ENCODE measurements around the gene STXBP1. TPM values are rescaled to one million over a fixed set of nuclear protein-coding genes. Genes with fewer than 3 reads are reported as not detected.

STXBP1 gene
- polyA plus RNA-seq, 1 donor: 15.7 TPM

DNA sequence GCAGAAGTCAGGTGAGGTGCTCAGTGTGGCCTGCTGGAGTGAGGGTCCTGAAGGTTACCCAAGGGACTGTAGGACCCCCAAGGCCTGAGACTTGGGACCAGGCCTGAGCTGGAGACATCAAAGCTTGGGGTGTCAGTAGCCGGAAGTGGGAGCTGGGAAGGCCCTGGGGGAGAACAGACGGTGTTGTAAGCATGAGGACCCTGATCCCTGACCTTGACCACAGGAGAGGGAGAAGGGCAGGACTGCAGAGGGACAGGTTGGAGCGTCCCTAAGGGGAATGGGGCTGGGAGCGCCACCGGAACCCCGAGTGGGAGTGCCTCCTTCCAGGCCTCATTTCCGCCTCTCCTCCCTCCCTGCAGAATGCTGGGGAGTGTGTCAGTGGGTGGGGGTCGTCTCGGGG is 104.3 kb downstream of the STXBP1 start:
- DNase-seq: no peak

DNA sequence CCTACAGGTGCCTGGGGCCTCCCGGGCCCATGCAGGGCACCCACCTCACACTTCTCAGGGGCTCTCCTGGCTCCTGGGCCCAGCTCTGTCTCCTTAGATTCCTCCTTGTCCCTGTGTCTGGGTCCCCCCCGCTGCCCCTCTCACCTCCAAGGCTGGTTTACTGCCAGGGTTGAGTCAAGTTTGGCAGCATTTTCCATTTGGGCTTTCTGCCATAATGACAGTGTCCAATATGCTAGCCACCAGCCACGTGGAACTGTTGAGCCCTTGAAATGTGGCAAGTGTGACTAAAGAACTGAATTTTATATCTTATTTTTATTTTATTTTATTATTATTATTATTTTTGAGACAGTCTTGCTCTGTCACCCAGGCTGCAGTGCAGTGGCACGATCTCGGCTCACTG is 105.7 kb downstream of the STXBP1 start:
- no peak for DNase-seq

DNA sequence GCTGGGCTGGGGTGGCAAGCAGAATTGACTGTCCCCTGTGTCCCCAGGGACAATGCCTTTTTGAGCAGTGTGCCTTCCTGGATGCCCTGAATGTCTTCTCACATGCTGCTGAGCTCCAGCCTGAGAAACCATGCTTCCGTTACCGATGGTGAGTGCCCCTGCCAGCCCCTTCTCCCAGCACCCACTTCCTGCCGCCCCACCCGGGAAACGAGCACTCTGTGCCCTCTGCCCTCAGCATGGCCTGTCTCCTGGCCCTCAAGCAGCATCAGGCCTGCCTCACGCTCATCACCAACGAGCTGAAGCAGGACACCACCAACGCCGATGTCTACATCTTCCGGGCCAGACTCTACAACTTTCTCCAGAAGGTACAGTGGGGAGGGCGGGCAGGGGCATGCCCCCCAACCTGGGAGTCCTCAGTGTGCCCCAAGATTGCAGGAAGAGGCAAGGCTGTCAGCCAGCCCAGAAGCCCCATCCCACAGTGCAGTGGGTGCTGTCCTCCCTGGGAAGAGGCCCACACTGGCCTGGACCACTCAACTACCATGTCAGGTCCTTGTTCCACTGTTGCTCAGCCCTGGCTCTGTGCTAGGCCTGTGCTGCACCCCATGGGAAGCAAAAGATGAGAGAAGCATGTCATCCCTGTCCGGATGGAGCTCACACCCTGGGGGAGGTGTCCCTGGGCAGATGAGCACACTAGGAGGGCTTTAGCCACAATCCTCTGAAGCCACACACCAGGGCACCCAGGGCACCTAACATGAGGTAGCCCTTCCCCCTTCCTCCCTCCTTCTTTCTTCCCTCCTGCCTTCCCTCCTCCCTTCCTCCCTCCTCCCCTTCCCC is 108.2 kb downstream of the STXBP1 start:
- DNase-seq: no peak

DNA sequence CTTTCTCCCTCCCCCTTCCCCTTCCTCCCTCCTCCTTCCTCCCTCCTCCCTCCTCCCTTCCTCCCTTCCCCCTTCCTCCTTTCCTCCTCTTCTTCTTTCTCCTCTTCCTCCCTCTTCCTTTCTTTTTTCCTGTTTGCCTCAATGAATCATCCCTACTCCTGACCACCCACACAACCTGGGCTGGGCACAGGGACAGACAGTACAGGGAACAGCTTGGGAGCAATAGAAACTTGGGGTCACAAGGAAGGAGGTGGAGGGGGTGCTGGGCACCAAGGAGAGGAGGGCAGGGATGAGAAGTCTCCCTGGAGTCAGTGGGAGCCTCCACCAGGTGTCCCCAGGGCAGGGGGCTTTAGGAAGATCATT is 108.8 kb downstream of the STXBP1 start:
- DNase-seq: no peak

DNA sequence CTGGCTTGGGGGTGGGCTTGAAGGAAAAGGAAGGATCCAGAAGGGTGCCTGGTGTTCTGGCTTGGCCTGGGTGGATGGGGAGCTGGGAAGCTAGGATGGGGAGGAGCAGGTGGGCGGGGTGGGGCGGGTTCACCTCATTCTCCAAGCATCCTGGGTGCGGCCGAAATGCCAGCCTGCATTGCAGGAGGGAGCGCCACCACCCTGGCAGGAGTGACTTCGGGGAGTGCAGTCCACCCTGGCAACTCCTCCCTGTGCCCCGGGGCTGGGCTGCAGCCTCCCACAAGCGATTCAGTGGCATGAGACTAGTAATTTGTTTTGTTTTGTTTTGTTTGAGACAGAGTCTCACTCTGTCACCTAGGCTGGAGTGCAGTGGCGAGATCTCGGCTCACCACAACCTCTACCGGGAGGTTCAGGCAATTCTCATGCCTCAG is 109.3 kb downstream of the STXBP1 start:
- DNase-seq: no peak

DNA sequence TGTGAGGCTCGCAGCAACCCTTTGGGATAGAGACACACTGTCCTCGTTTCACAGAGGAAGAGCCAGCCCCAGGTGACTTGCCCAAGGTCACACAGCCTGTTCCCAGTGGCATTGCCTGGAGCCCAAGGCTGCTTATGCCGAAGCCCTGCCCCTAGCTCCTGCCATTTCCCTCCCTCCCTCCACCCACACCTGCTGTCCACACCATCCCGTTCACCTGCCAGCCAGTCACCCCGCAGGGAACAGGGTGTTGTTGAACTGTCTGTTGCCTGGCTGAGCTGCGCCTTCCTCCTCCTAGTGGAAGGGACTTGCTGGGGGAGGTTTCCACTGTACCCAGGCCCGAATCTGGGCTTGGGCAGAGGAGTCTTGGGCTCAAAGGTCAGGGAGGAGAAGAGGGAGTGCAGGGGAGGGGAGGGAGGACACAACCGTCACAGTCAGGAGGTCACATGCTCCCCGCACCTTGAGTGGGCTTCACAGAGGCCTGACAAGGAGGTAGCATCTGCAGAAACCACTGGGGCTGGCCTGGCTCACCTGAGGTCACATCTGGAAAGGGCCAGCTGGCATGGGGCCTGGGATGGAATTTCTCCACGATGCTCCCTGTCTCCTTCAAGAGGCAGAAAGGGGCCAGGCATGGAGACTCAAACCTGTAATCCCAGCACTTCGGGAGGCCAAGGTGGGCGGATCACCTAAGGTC is 110.1 kb downstream of the STXBP1 start:
- no peak for DNase-seq

DNA sequence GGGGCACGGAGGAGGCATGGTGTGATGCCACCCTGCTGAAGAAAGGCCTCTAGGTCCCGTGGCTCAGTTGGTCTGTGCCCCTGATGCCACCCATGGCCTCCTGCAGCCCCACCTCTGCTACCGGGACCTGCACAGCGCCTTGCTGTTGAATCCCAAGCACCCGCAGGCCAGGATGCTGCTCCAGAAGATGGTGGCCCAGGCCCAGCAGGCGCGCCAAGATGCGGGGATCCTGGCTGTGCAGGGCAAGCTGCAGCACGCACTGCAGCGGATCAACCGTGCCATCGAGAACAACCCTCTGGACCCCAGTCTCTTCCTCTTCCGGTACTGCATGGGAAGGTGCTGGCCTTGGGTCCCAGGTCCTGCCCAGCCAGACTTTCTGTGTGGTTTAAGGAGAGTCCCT is 110.9 kb downstream of the STXBP1 start:
- DNase-seq: no peak

DNA sequence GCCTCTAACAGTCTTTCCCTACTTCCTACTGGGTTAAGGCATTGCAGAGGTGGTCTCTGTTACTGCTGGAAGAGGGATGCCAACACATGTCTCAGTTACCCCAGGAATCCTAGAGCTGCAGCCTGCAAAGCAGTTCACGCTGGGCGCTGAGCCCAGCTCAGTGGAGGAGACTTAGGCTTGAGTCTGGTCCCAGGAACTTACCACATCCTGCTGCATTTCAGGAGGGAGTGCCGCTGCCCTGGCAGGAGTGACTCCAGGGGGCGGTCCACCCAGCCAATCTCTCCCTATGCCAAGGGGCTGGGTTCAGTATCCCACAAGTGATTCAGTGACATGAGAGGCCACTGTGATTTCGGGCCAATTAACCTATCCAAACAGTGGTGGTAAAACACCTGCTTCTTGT is 111.4 kb downstream of the STXBP1 start:
- no peak for DNase-seq

DNA sequence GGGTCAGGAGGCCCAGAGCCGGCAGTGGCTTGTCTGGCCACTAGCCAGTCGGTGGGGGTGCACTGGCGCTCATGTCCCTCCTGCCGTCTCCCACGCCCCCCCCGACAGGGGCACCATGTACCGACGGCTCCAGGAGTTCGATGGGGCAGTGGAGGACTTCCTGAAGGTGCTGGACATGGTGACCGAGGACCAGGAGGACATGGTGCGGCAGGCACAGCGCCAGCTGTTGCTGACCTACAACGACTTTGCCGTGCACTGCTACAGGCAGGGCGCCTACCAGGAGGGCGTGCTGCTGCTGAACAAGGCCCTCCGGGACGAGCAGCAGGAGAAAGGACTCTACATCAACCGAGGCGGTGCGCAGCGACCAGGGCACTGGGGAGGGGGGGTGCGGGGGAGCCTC is 111.9 kb downstream of the STXBP1 start:
- no peak for DNase-seq

DNA sequence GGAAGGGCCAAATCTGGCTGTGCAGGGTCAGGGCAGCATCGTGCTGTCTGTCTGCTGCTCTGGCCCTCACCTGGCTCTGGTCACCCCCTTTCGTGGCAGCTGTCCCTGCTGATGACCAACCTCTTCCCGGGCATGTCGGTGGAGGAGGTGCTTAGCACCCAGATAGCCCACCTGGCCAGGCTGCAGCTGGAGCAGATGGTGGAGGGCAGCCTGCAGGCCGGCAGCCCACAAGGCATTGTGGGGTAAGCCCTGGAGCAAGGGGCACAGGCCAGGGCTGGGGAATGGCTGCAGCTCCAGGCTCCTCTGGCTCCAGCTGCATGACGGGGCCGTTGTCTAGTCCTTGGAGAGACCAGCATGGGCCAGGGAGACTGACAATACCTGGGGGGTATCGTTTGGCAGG is 114.8 kb downstream of the STXBP1 start:
- DNase-seq: no peak

DNA sequence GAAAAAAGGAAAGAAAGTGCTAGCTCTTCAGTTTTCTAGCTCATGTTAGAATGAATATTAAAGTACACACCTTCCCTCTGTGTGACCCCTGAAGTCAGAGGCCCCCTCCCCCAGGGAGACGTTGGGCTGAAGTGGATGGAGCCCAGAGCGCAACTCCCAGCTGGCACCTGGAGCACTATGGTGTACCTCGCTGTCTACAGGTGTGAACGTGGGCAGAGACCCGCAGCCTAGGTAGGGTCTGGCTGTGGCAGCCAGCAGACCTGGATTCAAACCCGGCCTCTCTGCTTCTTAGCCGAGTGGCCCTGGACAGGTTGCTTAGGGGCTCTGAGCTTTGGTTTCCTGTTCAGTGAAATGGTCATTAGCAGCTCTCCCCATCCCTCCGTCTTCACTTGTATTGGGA is 116.7 kb downstream of the STXBP1 start:
- no peak for DNase-seq

DNA sequence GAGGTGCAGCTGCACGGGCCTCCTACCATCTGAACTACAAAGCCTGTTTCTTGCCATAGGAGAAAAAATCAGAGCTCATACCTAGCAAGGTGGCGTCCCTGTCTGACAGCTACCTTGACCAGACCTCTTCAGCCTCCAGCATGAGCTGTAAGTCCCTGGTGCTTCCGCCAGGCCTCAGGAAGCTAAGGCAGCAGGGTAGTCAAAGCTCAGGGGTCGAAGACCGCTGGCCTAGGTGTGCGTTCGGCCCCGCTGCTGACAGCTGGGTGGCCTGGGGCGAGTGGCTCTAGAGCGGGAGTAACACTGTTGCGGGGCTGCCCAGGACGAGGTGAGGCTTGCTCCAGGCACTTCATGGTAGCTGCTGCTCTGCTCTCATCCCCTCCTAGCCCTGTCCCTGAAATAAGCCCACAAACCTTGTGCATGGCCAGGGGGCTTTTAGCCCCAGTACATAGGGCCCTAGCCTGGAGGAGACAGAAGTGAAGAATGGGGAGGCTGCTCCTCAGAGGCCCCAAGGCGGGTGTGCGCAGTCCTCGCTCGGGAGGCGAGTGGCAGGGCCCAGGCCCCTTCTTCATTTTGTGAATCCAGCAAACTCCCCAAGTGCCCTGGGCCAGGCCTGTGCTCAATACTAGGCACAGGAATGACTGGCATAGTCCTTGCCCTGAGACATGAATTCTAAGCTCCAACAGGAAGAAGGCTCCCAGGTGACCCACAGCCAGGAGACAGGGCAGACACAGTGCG is 117.6 kb downstream of the STXBP1 start:
- no peak for DNase-seq

DNA sequence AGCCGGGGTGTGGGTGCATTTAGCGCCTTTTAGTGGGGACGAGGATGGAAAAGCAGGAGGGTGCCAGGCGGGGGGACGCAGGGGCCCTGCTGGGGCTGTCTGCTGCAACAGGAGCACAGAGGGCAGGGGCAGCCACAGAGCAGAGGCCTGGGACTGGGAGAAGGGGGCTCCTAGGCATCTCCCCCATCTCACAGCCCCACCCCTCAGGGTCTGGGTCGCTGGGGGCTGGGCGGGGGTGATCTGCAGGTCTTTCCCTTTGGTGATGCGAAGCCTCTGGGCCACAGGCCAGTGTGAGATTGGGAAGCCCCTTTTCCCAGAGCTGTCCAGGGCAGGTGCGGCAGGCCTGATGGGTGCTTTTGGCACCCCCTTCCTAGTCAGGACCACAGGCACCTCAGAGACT is 118.2 kb downstream of the STXBP1 start:
- no peak for DNase-seq

DNA sequence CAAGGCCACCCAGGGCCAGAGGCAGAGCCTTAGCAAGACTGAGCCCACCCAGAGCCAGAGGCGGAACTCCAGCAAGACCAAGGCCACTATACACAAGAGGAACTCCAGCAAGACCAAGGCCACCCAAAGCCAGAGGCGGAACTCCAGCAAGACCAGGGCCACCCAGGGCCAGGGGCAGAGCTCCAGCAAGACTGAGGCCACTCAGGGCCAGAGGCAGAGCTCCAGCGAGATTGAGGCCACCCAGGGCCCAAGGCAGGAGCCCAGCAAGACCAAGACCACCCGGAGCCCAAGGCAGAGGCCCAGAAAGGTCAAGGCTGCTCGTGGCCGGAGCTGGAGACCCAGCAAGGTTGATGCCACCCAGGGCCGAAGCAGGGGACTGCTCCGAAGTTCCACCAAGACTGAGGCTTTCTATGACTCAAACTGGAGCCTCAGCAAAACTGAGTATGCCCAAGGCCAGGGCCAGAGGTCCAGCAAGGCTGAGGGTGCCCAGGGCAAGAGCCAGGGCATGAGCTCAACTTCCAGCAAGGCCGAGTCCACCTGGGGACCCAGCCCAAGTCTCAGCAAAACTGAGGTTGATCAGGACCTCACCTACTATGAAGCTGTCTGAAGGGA is 118.8 kb downstream of the STXBP1 start:
- no peak for DNase-seq

DNA sequence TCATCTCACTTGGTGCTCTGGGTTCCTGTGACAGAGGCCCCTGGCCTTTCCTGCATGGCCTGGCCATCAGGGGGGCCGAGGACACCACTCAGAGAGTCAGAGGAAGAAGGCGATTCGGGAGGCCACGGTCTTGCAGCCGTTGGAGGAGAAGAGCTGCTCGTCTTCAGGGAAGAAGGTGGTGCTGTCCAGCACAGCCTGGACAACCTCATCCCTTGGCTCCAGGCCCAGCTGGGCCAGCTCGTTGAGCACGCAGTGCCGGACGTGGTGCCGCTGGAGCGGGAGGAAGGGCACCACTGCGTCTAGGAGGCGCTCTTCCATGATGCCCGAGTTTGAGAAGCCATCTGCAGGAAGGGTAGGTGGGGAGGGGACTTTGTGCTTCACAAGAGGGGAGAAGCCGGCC is 119.9 kb downstream of the STXBP1 start:
- no peak for DNase-seq

DNA sequence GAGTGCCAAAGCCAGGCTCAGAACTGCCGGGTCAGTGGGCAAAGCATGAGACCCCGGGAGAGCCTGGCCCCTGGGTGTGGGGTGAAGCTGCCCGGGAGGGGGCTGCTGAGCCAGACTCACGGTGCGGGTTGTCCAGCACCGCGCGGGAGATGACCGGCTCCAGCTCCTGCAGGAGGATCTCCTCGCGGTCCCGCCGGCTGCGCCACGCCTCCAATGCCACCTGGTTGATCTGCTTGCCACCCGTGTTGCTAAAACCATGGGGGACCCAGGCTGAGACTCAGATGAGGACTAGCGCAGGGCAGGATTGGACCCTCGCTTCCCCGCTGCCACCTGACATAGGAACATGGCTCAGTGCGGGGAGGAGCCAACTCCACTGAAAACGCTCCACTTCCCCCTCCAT is 120.4 kb downstream of the STXBP1 start:
- DNase-seq: no peak

DNA sequence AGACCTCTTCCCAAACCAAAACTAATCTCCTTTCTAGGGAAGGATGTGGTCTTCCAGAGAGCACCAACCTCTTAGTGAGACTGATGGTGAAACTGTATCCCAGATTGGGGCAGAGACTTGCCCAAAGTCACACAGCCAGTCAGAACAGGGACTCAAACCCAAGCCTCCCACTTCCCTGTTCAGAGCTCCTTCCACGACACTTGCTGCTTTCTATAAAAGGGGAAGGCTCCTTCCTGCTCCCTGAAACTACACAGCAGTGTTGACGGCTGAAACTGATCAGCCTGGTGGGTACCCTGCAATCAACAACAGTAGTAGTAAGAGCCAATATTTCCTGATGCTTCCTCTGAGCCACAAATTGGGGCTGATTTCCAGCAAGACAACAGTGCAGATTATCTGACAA is 121.5 kb downstream of the STXBP1 start:
- no peak for DNase-seq

DNA sequence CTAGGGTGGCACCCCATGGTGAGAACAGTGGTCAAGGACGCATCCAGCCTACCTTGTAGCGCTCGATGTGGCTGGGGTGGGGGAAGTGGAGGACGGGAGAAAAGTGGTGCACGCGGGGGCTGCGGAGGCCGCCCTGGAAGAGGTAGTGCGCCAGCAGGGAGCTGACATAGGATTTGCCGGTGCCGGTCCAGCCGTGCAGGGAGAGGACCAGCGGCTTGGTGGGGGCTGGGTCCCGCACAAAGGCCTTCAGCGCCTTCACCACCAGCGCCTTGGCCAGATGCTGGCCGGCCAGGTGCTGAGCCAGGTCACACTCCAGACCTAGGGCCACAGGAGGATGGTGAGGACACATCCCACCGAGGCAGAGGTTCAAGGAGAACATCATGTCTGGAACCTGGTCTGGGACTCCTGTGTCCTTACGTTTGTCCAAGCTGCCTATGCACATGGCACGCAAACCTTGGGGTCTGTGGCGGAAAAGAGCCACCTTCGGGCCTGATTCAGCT is 122.2 kb downstream of the STXBP1 start:
- DNase-seq: no peak

DNA sequence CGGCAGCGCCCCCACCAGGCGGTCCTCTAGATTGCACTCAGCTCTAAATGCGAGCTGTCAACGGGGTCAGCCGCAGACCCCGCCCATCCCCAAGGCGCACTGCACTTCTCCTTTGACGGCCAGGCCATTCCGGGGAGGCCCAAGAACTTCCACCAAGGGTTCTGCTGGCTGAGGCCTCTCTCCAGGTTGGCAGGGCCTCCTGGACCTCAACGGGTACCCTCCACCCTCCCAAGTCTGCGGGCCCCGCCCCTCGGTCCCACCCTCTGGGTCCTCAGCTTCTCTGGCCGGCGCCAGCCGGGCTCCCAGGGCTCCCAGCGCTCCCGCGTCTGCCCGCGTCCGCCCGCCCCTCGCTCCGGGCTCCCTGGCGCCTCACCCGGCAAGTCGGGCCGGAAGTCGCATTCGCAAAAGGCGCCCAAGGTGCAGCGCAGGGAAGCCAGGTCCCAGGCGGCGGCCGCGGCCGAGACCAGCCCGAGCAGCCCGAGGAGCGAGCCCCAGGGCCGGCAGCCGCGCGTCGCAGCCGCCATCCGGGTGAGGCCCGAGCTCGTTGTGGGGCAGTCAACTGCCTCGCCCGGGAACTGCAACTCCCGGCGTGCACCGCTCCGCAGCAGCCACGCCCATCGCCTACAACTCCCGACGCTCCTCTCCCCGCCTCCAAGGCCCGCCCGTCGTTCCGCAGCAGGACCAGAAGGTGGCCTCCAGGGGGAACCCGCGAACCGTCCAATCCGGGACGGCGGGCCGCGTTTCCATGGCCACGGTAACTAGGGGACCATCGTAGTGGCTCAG is 122.9 kb downstream of the STXBP1 start, which contains the start of gene TOR2A:
Gene TOR2A, minus strand, starts transcription at position 548 of the 783 bp plus-strand sequence. Its CDS starts 24 bp downstream, at position 524.
- DNase-seq: peak; percentile 97

DNA sequence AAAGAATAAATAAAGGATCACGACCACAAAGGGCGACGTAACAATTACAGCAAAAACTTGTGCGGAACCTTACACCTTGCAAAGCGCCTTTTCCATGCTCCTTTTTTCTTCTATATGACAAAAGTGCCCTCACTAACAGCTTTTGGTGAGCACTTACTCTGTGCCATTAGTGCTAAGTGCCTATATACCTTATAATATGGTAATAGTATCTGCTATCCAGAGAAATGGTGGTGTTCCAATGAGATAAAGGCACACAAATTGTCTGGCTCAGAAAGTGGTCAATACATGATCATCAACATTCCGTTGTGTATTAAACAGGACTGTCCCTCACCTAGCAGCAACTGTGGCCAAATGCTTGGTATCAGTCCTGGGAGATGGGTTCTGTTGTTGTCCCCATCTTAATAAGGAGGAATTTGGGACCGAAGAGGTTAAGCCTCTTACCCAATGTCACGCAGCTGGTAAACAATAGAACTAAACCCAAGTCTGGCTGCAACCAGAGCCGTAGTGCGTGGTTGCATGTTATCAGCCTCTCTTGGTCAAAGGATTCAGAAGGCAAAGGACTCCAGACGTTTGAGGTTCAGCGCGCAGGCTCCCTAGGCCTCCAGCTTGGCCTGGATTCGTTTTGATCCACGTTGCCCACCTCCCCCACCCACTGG is 123.6 kb downstream of the STXBP1 start:
- no peak for DNase-seq

DNA sequence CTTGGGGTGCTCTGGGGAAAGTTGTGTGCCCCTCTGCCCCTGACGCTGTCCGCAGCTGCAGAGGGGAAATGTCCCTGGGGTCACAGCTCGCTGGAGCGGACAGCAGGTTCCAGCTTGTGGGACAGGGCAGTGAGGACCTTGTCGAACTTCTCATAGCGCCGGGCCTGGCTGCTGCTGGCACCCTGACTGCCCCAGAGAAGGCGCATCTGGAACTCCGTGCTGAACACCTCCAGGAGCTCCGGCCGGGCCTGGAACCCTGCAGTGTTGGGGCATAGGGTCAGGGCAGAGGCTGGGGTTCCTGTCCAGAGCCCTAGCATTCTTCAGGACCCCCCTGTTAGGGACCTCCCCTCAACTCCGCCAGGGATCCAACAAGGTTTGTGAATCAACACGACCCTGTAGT is 126.6 kb downstream of the STXBP1 start:
- no peak for DNase-seq
